ENCODE measurements around the gene ALPL. TPM values are rescaled to one million over a fixed set of nuclear protein-coding genes. Genes with fewer than 3 reads are reported as not detected.

Gene ALPL
- total RNA-seq, 3 donors from 2014 or later = 2.9 to 98.0 (median 17.4) TPM

DNA sequence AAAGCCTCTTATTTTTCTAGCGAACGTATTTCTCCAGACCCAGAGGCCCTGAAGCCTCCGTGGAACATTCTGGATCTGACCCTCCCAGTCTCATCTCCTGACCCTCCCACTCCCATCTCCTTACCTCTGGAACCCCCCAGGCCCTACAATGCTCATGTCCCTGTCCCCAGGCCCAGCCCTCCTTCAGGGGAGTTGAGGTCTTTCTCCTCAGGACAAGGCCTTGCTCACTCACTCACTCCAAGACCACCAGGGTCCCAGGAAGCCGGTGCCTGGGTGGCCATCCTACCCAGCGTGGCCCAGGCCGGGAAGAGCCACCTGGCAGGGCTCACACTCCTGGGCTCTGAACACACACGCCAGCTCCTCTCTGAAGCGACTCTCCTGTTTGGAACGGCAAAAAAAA is 68.7 kb downstream of the ALPL start:
- Histone ChIP-seq H3K27ac (no peak overlapping the region), H3K27me3 (no peaks in the 10 kb centered on the region), H3K36me3 (no peaks in the 10 kb centered on the region), H3K4me1 (peaks cover 0 to 4% of the 10 kb centered on the region in 2 donors), H3K4me3 (no peak overlapping the region), H3K9me3 (no peaks in the 10 kb centered on the region)
- TF ChIP-seq POLR2AphosphoS5 (IDR thresholded peaks at IDR 0.05) (no peak), CTCF (IDR thresholded peaks at IDR 0.05) (no peak), POLR2A (IDR thresholded peaks at IDR 0.05) (no peak)
- intact Hi-C loops (cut with DNase I; ENCODE audit: low total_unique reads) = loop anchor here (10.0 kb wide), 1 partner anchor 63 kb away; no protein-coding TSS in a partner anchor
- no peak for DNase-seq (ENCODE audit: low spot score in 2 of 2)

- DNase-seq (ENCODE audit: low spot score in 2 of 2) = no peak
- intact Hi-C loops (cut with DNase I; ENCODE audit: low total_unique reads) = loop anchor here (1.0 to 10.0 kb wide), 2 partner anchors 10 to 65 kb away; no protein-coding TSS in a partner anchor
- Histone ChIP-seq H3K27me3 (no peaks in the 10 kb centered on the region), H3K9me3 (no peaks in the 10 kb centered on the region), H3K27ac (no peak overlapping the region), H3K36me3 (no peaks in the 10 kb centered on the region), H3K4me1 (peaks cover 0 to 1% of the 10 kb centered on the region in 2 donors), H3K4me3 (no peak overlapping the region)
- no peak for TF ChIP-seq POLR2AphosphoS5 (IDR thresholded peaks at IDR 0.05)
- TF ChIP-seq CTCF (IDR thresholded peaks at IDR 0.05) = no peak
- TF ChIP-seq POLR2A (IDR thresholded peaks at IDR 0.05) = no peak
Measured at GRCh38 chr1:21579791-21580190, 70.6 kb downstream of the ALPL start.

- Histone ChIP-seq H3K9me3 (no peaks in the 10 kb centered on the region), H3K4me1 (no peaks in the 10 kb centered on the region), H3K4me3 (no peak overlapping the region), H3K27me3 (no peaks in the 10 kb centered on the region), H3K36me3 (no peaks in the 10 kb centered on the region), H3K27ac (no peak overlapping the region)
- no peak for DNase-seq (ENCODE audit: low spot score in 2 of 2)
- TF ChIP-seq POLR2AphosphoS5 (IDR thresholded peaks at IDR 0.05) (no peak), CTCF (IDR thresholded peaks at IDR 0.05) (no peak), POLR2A (IDR thresholded peaks at IDR 0.05) (no peak)
- intact Hi-C loops (cut with DNase I; ENCODE audit: low total_unique reads) = no loop called here
Measured at GRCh38 chr1:21584096-21584495, 74.9 kb downstream of the ALPL start.

GRCh38 chr1:21585037-21585436 is 75.8 kb downstream of the ALPL start:
- H3K27ac ChIP-seq = no peak overlapping the region
- no peaks in the 10 kb centered on the region for H3K4me1 ChIP-seq
- DNase-seq (ENCODE audit: low spot score in 2 of 2) = no peak
- H3K9me3 ChIP-seq = no peaks in the 10 kb centered on the region
- H3K4me3 ChIP-seq = no peak overlapping the region
- no peaks in the 10 kb centered on the region for H3K27me3 ChIP-seq
- no peak for TF ChIP-seq POLR2A (IDR thresholded peaks at IDR 0.05)
- TF ChIP-seq CTCF (IDR thresholded peaks at IDR 0.05) = no peak
- TF ChIP-seq POLR2AphosphoS5 (IDR thresholded peaks at IDR 0.05) = no peak
- H3K36me3 ChIP-seq = no peaks in the 10 kb centered on the region
- intact Hi-C loops (cut with DNase I; ENCODE audit: low total_unique reads) = no loop called here

DNA sequence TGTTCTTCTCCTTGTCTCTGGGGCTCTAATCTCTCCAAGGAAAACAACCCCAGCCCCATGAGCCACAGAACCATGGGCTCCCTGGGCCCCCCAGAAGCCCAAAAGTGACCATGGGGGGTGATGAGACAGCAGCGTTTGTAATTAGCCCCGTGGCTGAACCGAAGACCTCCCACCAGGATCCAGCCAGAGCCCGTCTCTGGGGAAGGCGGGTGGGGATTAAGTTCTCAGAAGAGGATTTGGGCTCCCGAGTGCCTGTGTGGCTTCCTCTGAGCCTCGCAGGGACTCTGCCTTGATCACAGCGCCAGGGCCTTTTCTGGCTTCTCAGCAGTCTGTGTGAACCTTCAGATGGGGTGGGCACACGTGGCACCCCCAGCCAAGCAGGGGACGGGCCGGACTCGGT is 77.0 kb downstream of the ALPL start:
- Histone ChIP-seq H3K9me3 (no peaks in the 10 kb centered on the region), H3K36me3 (no peaks in the 10 kb centered on the region), H3K4me3 (no peak overlapping the region), H3K27ac (no peak overlapping the region), H3K4me1 (no peaks in the 10 kb centered on the region), H3K27me3 (no peaks in the 10 kb centered on the region)
- DNase-seq (ENCODE audit: low spot score in 2 of 2) = no peak
- TF ChIP-seq CTCF (IDR thresholded peaks at IDR 0.05) (no peak), POLR2AphosphoS5 (IDR thresholded peaks at IDR 0.05) (no peak), POLR2A (IDR thresholded peaks at IDR 0.05) (no peak)
- intact Hi-C loops (cut with DNase I; ENCODE audit: low total_unique reads) = no loop called here

Measured in breast epithelium (tissue), 4 donors.